GM12864 (cell line): ENCODE results near the gene C9orf85.
"Not testable (repeated sequence)": the region's sequence is repeated elsewhere in the genome, so short reads cannot be mapped to it uniquely, and the experiment has no call there.

Experiments
- DNase-seq: peaks from one replicate; pipeline ENCODE4 v3.0.0-alpha.2; 2011; ENCODE audit warnings: low read depth
- H3K4me3 ChIP-seq: 2 replicates; pipeline ENCODE4 v1.5.1; 2011; ENCODE audit warnings: mild to moderate bottlenecking, low read depth, low read length, control low read depth
- CTCF ChIP-seq: IDR thresholded peaks from 2 replicates; pipeline ENCODE4 v1.5.1; 2011; ENCODE audit warnings: low read depth, mild to moderate bottlenecking, moderate library complexity, low read length, control low read depth, inconsistent platforms; ENCODE audit errors: missing control alignments

C9orf85 gene

GRCh38 chr9:71990466-71990865, 79.0 kb downstream of the C9orf85 start:
- no peak overlapping the region for H3K4me3 ChIP-seq
- no peak for TF ChIP-seq CTCF
- no peak for DNase-seq

GRCh38 chr9:72005451-72005850, 94.0 kb downstream of the C9orf85 start:
- no peak overlapping the region for H3K4me3 ChIP-seq
- no peak for DNase-seq
- TF ChIP-seq CTCF: no peak

- no peak overlapping the region for H3K4me3 ChIP-seq
- no peak for DNase-seq
- no peak for TF ChIP-seq CTCF
These were observed 95.1 kb downstream of the C9orf85 start for GRCh38 chr9:72006501-72006900.

- not testable (repeated sequence) for H3K4me3 ChIP-seq, DNase-seq
These were observed 96.3 kb downstream of the C9orf85 start for GRCh38 chr9:72007726-72008125.

GRCh38 chr9:72012646-72013045, 101.2 kb downstream of the C9orf85 start:
- no peak for TF ChIP-seq CTCF
- H3K4me3 ChIP-seq: no peak overlapping the region
- no peak for DNase-seq

- no peak for TF ChIP-seq CTCF
- H3K4me3 ChIP-seq: no peak overlapping the region
- DNase-seq: no peak
These were observed 101.9 kb downstream of the C9orf85 start for GRCh38 chr9:72013292-72013760.

GRCh38 chr9:72022841-72023240, 111.4 kb downstream of the C9orf85 start:
- TF ChIP-seq CTCF: no peak
- H3K4me3 ChIP-seq: no peak overlapping the region
- no peak for DNase-seq
